A172 (cell line): ENCODE results near the gene FMC1. TPM values are rescaled to one million over a fixed set of nuclear protein-coding genes. Genes with fewer than 3 reads are reported as not detected.

Experiments used
- DNase-seq: peaks from one replicate; pipeline ENCODE4 v3.0.0-alpha.2; 2015; ENCODE audit warnings: low spot score
- total RNA-seq: library from RNA; depleted of rRNA; stranded (reverse); fragments of >200 nt; shearing (Covaris generic); gene quantifications from 2 replicates; pipeline ENCODE4 v1.2.3, GENCODE V29; 2014; rRNA removed

FMC1 gene
- total RNA-seq, 1 experiment from 2014 or later: 4.9 TPM

DNA sequence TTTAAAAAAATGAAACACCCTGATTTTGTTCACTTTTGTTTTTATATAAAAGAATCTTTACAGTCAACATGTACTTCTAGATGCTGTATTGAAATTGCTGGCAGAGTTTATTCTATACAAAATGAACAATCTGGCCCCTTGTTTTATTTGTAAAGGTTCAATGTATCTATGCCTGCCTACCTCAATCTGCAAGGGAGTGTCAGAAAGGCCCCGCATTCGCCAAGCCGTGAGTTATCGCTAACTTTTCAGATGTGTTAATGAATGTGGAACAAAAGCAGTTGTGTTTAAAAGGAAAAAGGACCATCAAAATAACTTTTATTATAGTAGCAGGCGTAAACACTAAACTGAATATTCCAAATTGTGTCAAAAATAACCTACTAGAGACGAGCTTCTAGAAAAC is 33.1 kb downstream of the FMC1 start:
- DNase-seq: no peak

DNA sequence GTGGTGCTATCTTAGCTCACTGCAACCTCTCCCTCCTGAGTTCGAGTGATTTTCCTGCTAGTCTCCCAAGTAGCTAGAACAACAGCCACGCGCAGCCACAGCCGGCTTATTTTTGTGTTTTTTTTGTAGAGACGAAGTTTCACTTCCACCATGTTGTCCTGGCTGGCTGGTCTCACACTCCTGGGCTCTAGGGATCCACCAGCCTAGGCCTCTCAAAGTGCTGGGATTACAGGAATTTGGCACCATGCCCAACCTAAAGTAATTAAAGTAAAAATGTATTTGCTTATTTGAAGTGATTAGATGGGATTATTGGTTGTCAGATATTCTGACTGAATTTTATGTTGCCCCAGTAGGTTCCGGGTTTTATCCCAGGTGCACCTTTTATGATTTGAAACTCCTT is 41.3 kb downstream of the FMC1 start:
- no peak for DNase-seq

- no peak for DNase-seq
Measured at GRCh38 chr7:139384611-139385010, 43.5 kb downstream of the FMC1 start.

GRCh38 chr7:139387594-139387993 is 46.5 kb downstream of the FMC1 start:
- no peak for DNase-seq

- DNase-seq: no peak
Measured at GRCh38 chr7:139389091-139389490, 48.0 kb downstream of the FMC1 start.

GRCh38 chr7:139389774-139390173 is 48.6 kb downstream of the FMC1 start:
- DNase-seq: no peak

DNA sequence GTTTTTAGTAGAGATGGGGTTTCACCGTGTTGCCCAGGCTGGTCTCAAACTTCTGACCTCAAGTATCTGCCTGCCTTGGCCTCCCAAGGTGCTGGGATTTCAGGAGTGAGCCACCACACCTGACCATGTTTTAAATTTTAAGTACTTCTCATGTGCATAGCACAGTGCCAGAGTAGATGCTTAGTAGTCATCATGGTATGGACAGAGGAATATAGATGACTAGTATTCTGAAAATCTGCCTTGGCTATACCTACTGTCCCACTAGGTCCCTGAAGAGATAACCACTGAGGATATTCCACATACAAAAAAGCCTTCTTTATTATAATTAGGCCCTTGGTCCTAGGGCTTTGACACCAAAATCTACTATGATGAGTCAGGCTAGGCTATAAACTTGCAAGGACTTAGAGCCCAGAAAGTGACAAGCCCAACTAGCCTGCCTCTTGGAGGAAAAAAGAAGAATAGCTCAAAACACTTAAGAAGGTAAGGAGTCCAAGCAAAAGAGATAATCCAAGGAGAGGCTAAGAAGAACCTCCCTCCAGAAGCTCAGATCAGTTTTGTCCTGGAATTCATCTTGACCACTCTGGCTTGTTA is 52.6 kb downstream of the FMC1 start:
- DNase-seq: peak; percentile 4

GRCh38 chr7:139394540-139394939 is 53.4 kb downstream of the FMC1 start:
- no peak for DNase-seq

Other genes with a start within 250 kb of the FMC1 start
- 20.7 and 25.4 TPM in 2 replicates for gene ZC3HAV1, start 231.6 kb upstream of the FMC1 start, total RNA-seq
- 2.1 and 2.8 TPM in 2 replicates for gene UBN2, start 110.1 kb upstream of the FMC1 start, total RNA-seq
- 63.1 and 77.4 TPM in 2 replicates for gene LUC7L2, start 18.6 kb downstream of the FMC1 start, total RNA-seq
- gene KLRG2, start 142.3 kb downstream of the FMC1 start, total RNA-seq: 0.12 TPM in 1 of 2 replicates, not detected in the other
- not detected in 2 replicates for gene CLEC2L, start 182.3 kb downstream of the FMC1 start, total RNA-seq